Measurements from ENCODE around the gene SLIT1. TPM values are rescaled to one million over a fixed set of nuclear protein-coding genes. Genes with fewer than 3 reads are reported as not detected.

SLIT1 gene
- total and polyA plus RNA-seq, 2 of the 8 experiments (the other 6 are each of a cell fraction or from before 2014, with no cell fraction given) = 0.70 to 0.88 TPM

GRCh38 chr10:96960872-96961271 is 224.9 kb downstream of the SLIT1 start:
- H4K8ac ChIP-seq (ENCODE audit: extremely low read depth, insufficient read depth, low read length) = no peak overlapping the region
- H3K14ac ChIP-seq (ENCODE audit: insufficient read length) = no peak overlapping the region
- H2BK12ac ChIP-seq (ENCODE audit: low read depth, low read length) = no peak overlapping the region
- FAIRE-seq = no peak
- ChIA-PET CTCF (ENCODE audit: partially characterized antibody) (no interaction called here), POLR2A (ENCODE audit: partially characterized antibody) (no interaction called here)
- peaks cover 0 to 9% (median 1%) of the 10 kb centered on the region in 4 experiments; a peak in 5 of 8 replicates for H3K36me3 ChIP-seq (ENCODE audit: control insufficient read depth in 2 of 4, insufficient read depth in 4 of 4, low read length in 3 of 4)
- no peak overlapping the region for H3K18ac ChIP-seq (ENCODE audit: extremely low read depth, low read length)
- H2BK120ac ChIP-seq (replicated peaks; ENCODE audit: low read depth, low read length) = no peak overlapping the region
- H3K4me2 ChIP-seq (ENCODE audit: insufficient read depth in 1 of 2, low read depth in 2 of 2, low read length in 2 of 2) = no peak overlapping the region
- WGBS, 2 experiments (ENCODE audit: extremely low coverage in 1 of 2, insufficient coverage in 1 of 2, insufficient read length in 1 of 2, insufficient replicate concordance in 2 of 2, low coverage in 1 of 2, low lambda C conversion rate in 2 of 2, missing lambda C conversion rate in 1 of 2) = 92% methylated on average over 2 of the region's 2 CpGs; no CpG with 5 or more reads in 1 of the 2 experiments
- no peaks in the 10 kb centered on the region for H3K4me1 ChIP-seq (replicated peaks in 1 of 4; ENCODE audit: control insufficient read depth in 3 of 4, insufficient read depth in 4 of 4, low read length in 3 of 4)
- H3K79me2 ChIP-seq (ENCODE audit: control insufficient read depth in 1 of 2, insufficient read depth in 2 of 2, low read length in 2 of 2) = no peaks in the 10 kb centered on the region
- H4K5ac ChIP-seq (ENCODE audit: insufficient read length, low read depth, low read length) = no peak overlapping the region
- no peak overlapping the region for H2BK20ac ChIP-seq (ENCODE audit: low read length)
- no peak overlapping the region for H2BK15ac ChIP-seq (ENCODE audit: low read length)
- no peaks in the 10 kb centered on the region for H3K27me3 ChIP-seq (replicated peaks in 1 of 4; ENCODE audit: control insufficient read depth in 3 of 4, extremely low read depth in 1 of 4, insufficient read depth in 3 of 4, low read length in 3 of 4)
- no peaks in the 10 kb centered on the region for H3K9me3 ChIP-seq (ENCODE audit: insufficient read depth in 2 of 2, low read depth in 1 of 2, low read length in 1 of 2)
- no peak overlapping the region for H4K91ac ChIP-seq (replicated peaks; ENCODE audit: insufficient read length, low read length)
- H2BK5ac ChIP-seq (ENCODE audit: low read depth, low read length) = no peak overlapping the region
- H3K27ac ChIP-seq (ENCODE audit: low read depth, low read length) = no peak overlapping the region
- no peak overlapping the region for H3K4me3 ChIP-seq (ENCODE audit: extremely low read depth in 1 of 4, insufficient read depth in 2 of 4, low read depth in 3 of 4, low read length in 4 of 4)
- no peak overlapping the region for H3K4ac ChIP-seq (replicated peaks; ENCODE audit: insufficient read length, low read depth, low read length)
- H3K9ac ChIP-seq (replicated peaks in 1 of 4; ENCODE audit: extremely low read depth in 1 of 4, low read depth in 3 of 4, low read length in 3 of 4) = no peak overlapping the region
- H2AK5ac ChIP-seq (ENCODE audit: low read depth, low read length) = no peak overlapping the region
- DNase-seq (ENCODE audit: low read depth in 1 of 2, low spot score in 2 of 2) = no peak
- H3K23me2 ChIP-seq (ENCODE audit: low read depth, low read length) = no peaks in the 10 kb centered on the region
- no peak overlapping the region for H3K23ac ChIP-seq (ENCODE audit: insufficient read length)
- no peak overlapping the region for H2AFZ ChIP-seq (ENCODE audit: low read length)
- no peak overlapping the region for H3K56ac ChIP-seq (replicated peaks; ENCODE audit: insufficient read length, low read depth, low read length)
- H3K79me1 ChIP-seq (ENCODE audit: low read depth, low read length) = no peaks in the 10 kb centered on the region
- H4K20me1 ChIP-seq (replicated peaks in 1 of 2; ENCODE audit: control insufficient read depth in 1 of 2, insufficient read depth in 2 of 2, low read length in 2 of 2) = peaks cover 0 to 2% of the 10 kb centered on the region in 2 experiments
- no peak for TF ChIP-seq TAF7 (optimal IDR thresholded peaks at IDR 0.05; ENCODE audit: borderline replicate concordance, low read depth, low read length)
- TF ChIP-seq ASH2L (IDR thresholded peaks at IDR 0.05; ENCODE audit: low read length) = no peak
- no peak for TF ChIP-seq ATF2 (IDR thresholded peaks at IDR 0.05; ENCODE audit: low read length)

Measured in H1 (cell line).